Cardiac fibroblast (primary cell): ENCODE results near the gene PARK7.
A peak's percentile ranks its signal among the peaks of the same experiment; 100 is the strongest.

Experiments used
- DNase-seq, 2 donors: peaks; one replicate each; pipeline versions ENCODE4 v3.0.0 to v3.0.0-alpha.2; 2010; ENCODE audit warnings: low read depth in 2 of 2
- H3K4me3 ChIP-seq, 2 donors: replicated peaks in 1 of 2; 1 replicate in 1 of 2; 2 replicates in 1 of 2; pipeline ENCODE4 v1.5.1; 2011; ENCODE audit warnings: low read depth in 2 of 2, low read length in 2 of 2, mild to moderate bottlenecking in 2 of 2, moderate library complexity in 1 of 2
- CTCF ChIP-seq: IDR thresholded peaks from one replicate; pipeline ENCODE4 v1.5.1; 2011; ENCODE audit warnings: low read depth, mild to moderate bottlenecking, low read length, inconsistent platforms

Gene PARK7

GRCh38 chr1:8023287-8023994 is 61.9 kb downstream of the PARK7 start:
- TF ChIP-seq CTCF = no peak
- peak in 1 of 2 donors; percentile 15 for DNase-seq
- peak overlapping the region; percentile 65 to 84 for H3K4me3 ChIP-seq

- TF ChIP-seq CTCF = no peak
- peak overlapping the region; percentile 65 to 84 for H3K4me3 ChIP-seq
- peak in 1 of 2 donors; percentile 15 for DNase-seq
These were observed 62.4 kb downstream of the PARK7 start for GRCh38 chr1:8023995-8024313.

GRCh38 chr1:8024329-8024728 is 62.8 kb downstream of the PARK7 start:
- peak in 1 of 2 donors; percentile 24 for DNase-seq
- H3K4me3 ChIP-seq = peak overlapping the region; percentile 65 to 84
- no peak for TF ChIP-seq CTCF

GRCh38 chr1:8025061-8025670 is 63.7 kb downstream of the PARK7 start:
- TF ChIP-seq CTCF = no peak
- peak in 1 of 2 donors; percentile 52 for DNase-seq
- H3K4me3 ChIP-seq = peak overlapping the region; percentile 65 to 84

GRCh38 chr1:8025671-8026144 is 64.2 kb downstream of the PARK7 start:
- DNase-seq = peak in 1 of 2 donors; percentile 47
- H3K4me3 ChIP-seq = peak overlapping the region; percentile 65 to 84
- no peak for TF ChIP-seq CTCF

- TF ChIP-seq CTCF = no peak
- peak; percentile 95 to 98 for DNase-seq
- H3K4me3 ChIP-seq = peak within 1 kb of the TSS; percentile 65 to 84
These were observed 64.9 kb downstream of the PARK7 start, which contains the start of gene ERRFI1 for GRCh38 chr1:8026153-8026975. ERRFI1 (minus strand) TSS chr1:8026309; CDS start chr1:8015619, 10,690 bp downstream.
